DMS 273 (cell line): ENCODE results near the gene STX8.
"Not testable (repeated sequence)": the region's sequence is repeated elsewhere in the genome, so short reads cannot be mapped to it uniquely, and the experiment has no call there.

Experiments
- DNase-seq: peaks from one replicate; lab custom pipeline; 2025; ENCODE audit not compliant: unreplicated experiment; lab: John Stamatoyannopoulos, UW

Gene STX8

GRCh38 chr17:9270921-9271320 is 304.7 kb downstream of the STX8 start:
- no peak for DNase-seq

- no peak for DNase-seq
Measured at GRCh38 chr17:9269350-9270035, 306.1 kb downstream of the STX8 start.

- DNase-seq, result no peak
Measured at GRCh38 chr17:9268546-9268945, 307.1 kb downstream of the STX8 start.

GRCh38 chr17:9266697-9267117 is 308.9 kb downstream of the STX8 start:
- no peak for DNase-seq

GRCh38 chr17:9266031-9266680 is 309.5 kb downstream of the STX8 start:
- no peak for DNase-seq

- no peak for DNase-seq
Measured at GRCh38 chr17:9261081-9262012, 314.3 kb downstream of the STX8 start.

GRCh38 chr17:9259419-9259818 is 316.2 kb downstream of the STX8 start:
- DNase-seq, result no peak

- no peak for DNase-seq
Measured at GRCh38 chr17:9258115-9259015, 317.3 kb downstream of the STX8 start.

GRCh38 chr17:9257630-9257965 is 318.0 kb downstream of the STX8 start:
- not testable (repeated sequence) for DNase-seq

GRCh38 chr17:9256751-9257629 is 318.6 kb downstream of the STX8 start:
- no peak for DNase-seq

- no peak for DNase-seq
Measured at GRCh38 chr17:9256361-9256750, 319.3 kb downstream of the STX8 start.

- DNase-seq, result no peak
Measured at GRCh38 chr17:9255833-9256232, 319.8 kb downstream of the STX8 start.

GRCh38 chr17:9254841-9255240 is 320.8 kb downstream of the STX8 start:
- DNase-seq, result no peak

- no peak for DNase-seq
Measured at GRCh38 chr17:9253308-9253707, 322.3 kb downstream of the STX8 start.

GRCh38 chr17:9251273-9251672 is 324.3 kb downstream of the STX8 start:
- DNase-seq, result no peak

GRCh38 chr17:9249245-9249953 is 326.2 kb downstream of the STX8 start:
- DNase-seq, result no peak

GRCh38 chr17:9247401-9247938 is 328.1 kb downstream of the STX8 start:
- DNase-seq, result no peak

GRCh38 chr17:9244066-9245052 is 331.3 kb downstream of the STX8 start:
- DNase-seq, result no peak
